Mesothelial cell of epicardium (in vitro differentiated cells): ENCODE measurements around the gene INO80D. TPM values are rescaled to one million over a fixed set of nuclear protein-coding genes. Genes with fewer than 3 reads are reported as not detected.
"Not testable (repeated sequence)": the region's sequence is repeated elsewhere in the genome, so short reads cannot be mapped to it uniquely, and the experiment has no call there.

Source experiments
- DNase-seq, 2 experiments: peaks; one replicate each; pipeline ENCODE4 v3.0.0; 2021; ENCODE audit warnings: low spot score in 2 of 2; ENCODE audit not compliant: unreplicated experiment in 2 of 2
- H3K27ac Mint-ChIP-seq: 2 replicates; pipeline ENCODE4 v1.8.0; 2021; ENCODE audit warnings: mixed read lengths
- H3K27me3 Mint-ChIP-seq: 2 replicates; pipeline ENCODE4 v1.8.0; 2021; ENCODE audit warnings: low read depth, mixed read lengths
- H3K36me3 Mint-ChIP-seq: 2 replicates; pipeline ENCODE4 v1.8.0; 2021; ENCODE audit warnings: mixed read lengths
- H3K4me1 Mint-ChIP-seq: 2 replicates; pipeline ENCODE4 v1.8.0; 2021; ENCODE audit warnings: mixed read lengths
- H3K4me3 Mint-ChIP-seq: 2 replicates; pipeline ENCODE4 v1.8.0; 2021; ENCODE audit warnings: mild to moderate bottlenecking, moderate library complexity, mixed read lengths
- H3K9me3 Mint-ChIP-seq: 2 replicates; pipeline ENCODE4 v1.8.0; 2021; ENCODE audit warnings: mixed read lengths
- CTCF ChIP-seq: fragments of 200-600 bp; sonication (generic); IDR thresholded peaks from one replicate; pipeline ENCODE4 v1.5.0; 2021; ENCODE audit warnings: antibody characterized with exemption; ENCODE audit not compliant: unreplicated experiment
- total RNA-seq: library from RNA; stranded (reverse); gene quantifications from 3 replicates; pipeline ENCODE4 v1.2.1, GENCODE V29; 2021

The INO80D gene
- total RNA-seq, 1 donor from 2014 or later: 21.7 TPM

- DNase-seq: no peak
- H3K9me3 Mint-ChIP-seq: no peaks in the 10 kb centered on the region
- TF ChIP-seq CTCF: no peak
- H3K27ac Mint-ChIP-seq: no peak overlapping the region
- H3K27me3 Mint-ChIP-seq: no peaks in the 10 kb centered on the region
- peaks cover 24% of the 10 kb centered on the region for H3K4me1 Mint-ChIP-seq
- no peak overlapping the region for H3K4me3 Mint-ChIP-seq
- H3K36me3 Mint-ChIP-seq: no peaks in the 10 kb centered on the region
Observed at GRCh38 chr2:206082298-206082843, 3.6 kb downstream of the INO80D start.

GRCh38 chr2:206080927-206081326, 5.0 kb downstream of the INO80D start:
- Mint-ChIP-seq H3K9me3 (no peaks in the 10 kb centered on the region), H3K4me1 (peaks cover 19% of the 10 kb centered on the region), H3K36me3 (no peaks in the 10 kb centered on the region), H3K27me3 (no peaks in the 10 kb centered on the region), H3K27ac (no peak overlapping the region), H3K4me3 (no peak overlapping the region)
- DNase-seq: no peak
- TF ChIP-seq CTCF: no peak

- no peak overlapping the region for H3K4me3 Mint-ChIP-seq
Observed at GRCh38 chr2:206079699-206080465, 6.1 kb downstream of the INO80D start.

GRCh38 chr2:206077879-206078278, 8.1 kb downstream of the INO80D start:
- H3K4me1 Mint-ChIP-seq, H3K27me3 Mint-ChIP-seq, DNase-seq, H3K27ac Mint-ChIP-seq, H3K36me3 Mint-ChIP-seq, H3K9me3 Mint-ChIP-seq, H3K4me3 Mint-ChIP-seq: not testable (repeated sequence)

More at GRCh38 chr2:206079699-206080465, 6.1 kb downstream of the INO80D start:
- no peak for DNase-seq
- H3K27ac Mint-ChIP-seq: peak overlapping the region; percentile 37
- H3K36me3 Mint-ChIP-seq: no peaks in the 10 kb centered on the region
- no peak for TF ChIP-seq CTCF
- H3K27me3 Mint-ChIP-seq: no peaks in the 10 kb centered on the region
- H3K4me1 Mint-ChIP-seq: peaks cover 19% of the 10 kb centered on the region
- H3K9me3 Mint-ChIP-seq: no peaks in the 10 kb centered on the region

GRCh38 chr2:206075113-206075512, 10.9 kb downstream of the INO80D start:
- Mint-ChIP-seq H3K4me3 (no peak overlapping the region), H3K27ac (no peak overlapping the region), H3K27me3 (no peaks in the 10 kb centered on the region), H3K4me1 (peaks cover 6% of the 10 kb centered on the region), H3K9me3 (no peaks in the 10 kb centered on the region), H3K36me3 (peaks cover 3% of the 10 kb centered on the region)
- no peak for DNase-seq
- no peak for TF ChIP-seq CTCF

GRCh38 chr2:206071807-206072206, 14.2 kb downstream of the INO80D start:
- Mint-ChIP-seq H3K4me1 (no peaks in the 10 kb centered on the region), H3K9me3 (no peaks in the 10 kb centered on the region), H3K36me3 (peaks cover 5% of the 10 kb centered on the region), H3K27me3 (no peaks in the 10 kb centered on the region), H3K4me3 (no peak overlapping the region), H3K27ac (no peak overlapping the region)
- no peak for DNase-seq
- no peak for TF ChIP-seq CTCF
